ENCODE measurements around the gene CARMIL1.

- TF ChIP-seq, protein P1, sequence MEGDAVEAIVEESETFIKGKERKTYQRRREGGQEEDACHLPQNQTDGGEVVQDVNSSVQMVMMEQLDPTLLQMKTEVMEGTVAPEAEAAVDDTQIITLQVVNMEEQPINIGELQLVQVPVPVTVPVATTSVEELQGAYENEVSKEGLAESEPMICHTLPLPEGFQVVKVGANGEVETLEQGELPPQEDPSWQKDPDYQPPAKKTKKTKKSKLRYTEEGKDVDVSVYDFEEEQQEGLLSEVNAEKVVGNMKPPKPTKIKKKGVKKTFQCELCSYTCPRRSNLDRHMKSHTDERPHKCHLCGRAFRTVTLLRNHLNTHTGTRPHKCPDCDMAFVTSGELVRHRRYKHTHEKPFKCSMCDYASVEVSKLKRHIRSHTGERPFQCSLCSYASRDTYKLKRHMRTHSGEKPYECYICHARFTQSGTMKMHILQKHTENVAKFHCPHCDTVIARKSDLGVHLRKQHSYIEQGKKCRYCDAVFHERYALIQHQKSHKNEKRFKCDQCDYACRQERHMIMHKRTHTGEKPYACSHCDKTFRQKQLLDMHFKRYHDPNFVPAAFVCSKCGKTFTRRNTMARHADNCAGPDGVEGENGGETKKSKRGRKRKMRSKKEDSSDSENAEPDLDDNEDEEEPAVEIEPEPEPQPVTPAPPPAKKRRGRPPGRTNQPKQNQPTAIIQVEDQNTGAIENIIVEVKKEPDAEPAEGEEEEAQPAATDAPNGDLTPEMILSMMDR (IDR thresholded peaks at IDR 0.05; ENCODE audit: insufficient read depth, low read depth, low read length): no peak
- TF ChIP-seq EZH2 (IDR thresholded peaks at IDR 0.05; ENCODE audit: insufficient read depth, low read length): no peak
These were observed 224.5 kb downstream of the CARMIL1 start for GRCh38 chr6:25503686-25504085.

All from astrocyte (in vitro differentiated cells and primary cell).